Nucleus accumbens (tissue), 56 donors: ENCODE results near the gene TTC31.
"Not testable (repeated sequence)": the region's sequence is repeated elsewhere in the genome, so short reads cannot be mapped to it uniquely, and the experiment has no call there.

Experiments
- DNase-seq, 56 donors: peaks; one replicate each; lab custom pipeline; 2025; lab: John Stamatoyannopoulos, UW

The TTC31 gene

GRCh38 chr2:74454654-74455511, 28.0 kb upstream of the TTC31 start, which contains the start of gene INO80B:
TSS of gene INO80B (plus strand) at chr2:74455087. CDS start at chr2:74455117, 30 bp downstream.
- DNase-seq, result peak; percentile 77 to 99 (median 95)

- peak in 16 of 56 donors; percentile 36 to 83 (median 60) for DNase-seq
Measured at GRCh38 chr2:74457129-74457548, 25.7 kb upstream of the TTC31 start.

GRCh38 chr2:74457549-74458131, 25.2 kb upstream of the TTC31 start:
- peak in 35 of 56 donors; percentile 39 to 84 (median 64) for DNase-seq

- peak; percentile 73 to 100 (median 99) for DNase-seq
Measured at GRCh38 chr2:74458132-74458937, 24.5 kb upstream of the TTC31 start, which contains the start of gene WBP1. TSS of gene WBP1 (plus strand) at chr2:74458438. CDS start at chr2:74458603, 165 bp downstream.

- peak in 1 of 56 donors; percentile 48 for DNase-seq
Measured at GRCh38 chr2:74458938-74459363, 23.9 kb upstream of the TTC31 start.

- not testable (repeated sequence) for DNase-seq
Measured at GRCh38 chr2:74459503-74460118, 23.3 kb upstream of the TTC31 start.

GRCh38 chr2:74460187-74460586, 22.7 kb upstream of the TTC31 start:
- DNase-seq, result not testable (repeated sequence)

GRCh38 chr2:74461187-74462053, 21.5 kb upstream of the TTC31 start:
- DNase-seq, result no peak

- DNase-seq, result no peak
Measured at GRCh38 chr2:74462054-74462785, 20.7 kb upstream of the TTC31 start.

GRCh38 chr2:74462786-74463105, 20.1 kb upstream of the TTC31 start:
- DNase-seq, result no peak

GRCh38 chr2:74464406-74464805, 18.5 kb upstream of the TTC31 start:
- DNase-seq, result no peak

GRCh38 chr2:74470742-74471141, 12.1 kb upstream of the TTC31 start:
- DNase-seq, result not testable (repeated sequence)

- no peak for DNase-seq
Measured at GRCh38 chr2:74471332-74472065, 11.4 kb upstream of the TTC31 start.

- DNase-seq, result peak; percentile 29 to 96 (median 90)
Measured at GRCh38 chr2:74472086-74472944, 10.6 kb upstream of the TTC31 start, which contains the start of gene MRPL53. TSS of gene MRPL53 (minus strand) at chr2:74472680. CDS start at chr2:74472660, 20 bp downstream.

- no peak for DNase-seq
Measured at GRCh38 chr2:74472945-74473258, 10.0 kb upstream of the TTC31 start.

- no peak for DNase-seq
Measured at GRCh38 chr2:74474481-74474880, 8.4 kb upstream of the TTC31 start.

- no peak for DNase-seq
Measured at GRCh38 chr2:74474899-74475298, 8.0 kb upstream of the TTC31 start.
